ENCODE results near the gene BMP7.
"Not testable (repeated sequence)": the region's sequence is repeated elsewhere in the genome, so short reads cannot be mapped to it uniquely, and the experiment has no call there.

BMP7 gene

GRCh38 chr20:57287901-57288300 lies 21.5 kb upstream of the BMP7 start:
- no peak for DNase-seq (ENCODE audit: low read depth)

- no peak for DNase-seq (ENCODE audit: low read depth)
Observed at GRCh38 chr20:57287007-57287880, 20.8 kb upstream of the BMP7 start.

GRCh38 chr20:57283860-57284259 lies 17.4 kb upstream of the BMP7 start:
- DNase-seq (ENCODE audit: low read depth): no peak

GRCh38 chr20:57282670-57283361 lies 16.4 kb upstream of the BMP7 start:
- no peak for DNase-seq (ENCODE audit: low read depth)

GRCh38 chr20:57281900-57282299 lies 15.5 kb upstream of the BMP7 start:
- DNase-seq (ENCODE audit: low read depth): no peak

- no peak for DNase-seq (ENCODE audit: low read depth)
Observed at GRCh38 chr20:57280221-57280620, 13.8 kb upstream of the BMP7 start.

GRCh38 chr20:57279548-57279947 lies 13.1 kb upstream of the BMP7 start:
- not testable (repeated sequence) for DNase-seq (ENCODE audit: low read depth)

- no peak for DNase-seq (ENCODE audit: low read depth)
Observed at GRCh38 chr20:57278457-57278856, 12.0 kb upstream of the BMP7 start.

GRCh38 chr20:57277398-57278105 lies 11.1 kb upstream of the BMP7 start:
- DNase-seq (ENCODE audit: low read depth): no peak

- DNase-seq (ENCODE audit: low read depth): no peak
Observed at GRCh38 chr20:57276221-57276620, 9.8 kb upstream of the BMP7 start.

- DNase-seq (ENCODE audit: low read depth): no peak
Observed at GRCh38 chr20:57275813-57276212, 9.4 kb upstream of the BMP7 start.

GRCh38 chr20:57275334-57275733 lies 8.9 kb upstream of the BMP7 start:
- no peak for DNase-seq (ENCODE audit: low read depth)

- no peak for DNase-seq (ENCODE audit: low read depth)
Observed at GRCh38 chr20:57274846-57275245, 8.4 kb upstream of the BMP7 start.

GRCh38 chr20:57274299-57274698 lies 7.9 kb upstream of the BMP7 start:
- no peak for DNase-seq (ENCODE audit: low read depth)

- DNase-seq (ENCODE audit: low read depth): no peak
Observed at GRCh38 chr20:57272883-57273535, 6.6 kb upstream of the BMP7 start.

- no peak for DNase-seq (ENCODE audit: low read depth)
Observed at GRCh38 chr20:57270204-57270984, 4.0 kb upstream of the BMP7 start.

- DNase-seq (ENCODE audit: low read depth): no peak
Observed at GRCh38 chr20:57269148-57269984, 2.9 kb upstream of the BMP7 start.

GRCh38 chr20:57268399-57269076 lies 2.1 kb upstream of the BMP7 start:
- DNase-seq (ENCODE audit: low read depth): no peak

GRCh38 chr20:57267158-57267821 lies 849 bp upstream of the BMP7 start:
- no peak for DNase-seq (ENCODE audit: low read depth)

- DNase-seq (ENCODE audit: low read depth): no peak
Observed at GRCh38 chr20:57265997-57266290, 497 bp downstream of the BMP7 start.

All from fibroblast of the conjunctiva (primary cell).